ENCODE results near the gene GON4L.

GON4L gene

GRCh38 chr1:155834296-155834926, 22.6 kb downstream of the GON4L start:
- no peaks in the 10 kb centered on the region for H3K79me2 ChIP-seq
- H3K9ac ChIP-seq, result no peak overlapping the region
- no peak overlapping the region for H2AFZ ChIP-seq
- H3K27me3 ChIP-seq (ENCODE audit: control insufficient read depth, insufficient read depth, low read length), result no peaks in the 10 kb centered on the region
- no peak overlapping the region for H3K4me2 ChIP-seq (ENCODE audit: low read length)
- no peaks in the 10 kb centered on the region for H3K36me3 ChIP-seq (ENCODE audit: control insufficient read depth, insufficient read depth, low read length)
- no peak overlapping the region for H3K27ac ChIP-seq
- no peak overlapping the region for H3K4me3 ChIP-seq (ENCODE audit: low read depth, low read length)
- no peak for TF ChIP-seq CTCF (IDR thresholded peaks at IDR 0.05)
- H3K9me3 ChIP-seq (ENCODE audit: control insufficient read depth, low read length), result no peaks in the 10 kb centered on the region
- no peaks in the 10 kb centered on the region for H3K4me1 ChIP-seq

- H3K9me3 ChIP-seq (ENCODE audit: control insufficient read depth, low read length), result no peaks in the 10 kb centered on the region
These were observed 23.2 kb downstream of the GON4L start for GRCh38 chr1:155833665-155834295.

GRCh38 chr1:155831279-155831976, 25.6 kb downstream of the GON4L start:
- TF ChIP-seq CTCF (IDR thresholded peaks at IDR 0.05), result no peak
- H3K4me3 ChIP-seq (ENCODE audit: low read depth, low read length), result no peak overlapping the region
- H3K79me2 ChIP-seq, result no peaks in the 10 kb centered on the region
- H3K36me3 ChIP-seq (ENCODE audit: control insufficient read depth, insufficient read depth, low read length), result no peaks in the 10 kb centered on the region
- no peak overlapping the region for H3K27ac ChIP-seq
- no peak overlapping the region for H2AFZ ChIP-seq
- no peak overlapping the region for H3K4me2 ChIP-seq (ENCODE audit: low read length)
- no peaks in the 10 kb centered on the region for H3K9me3 ChIP-seq (ENCODE audit: control insufficient read depth, low read length)
- H3K9ac ChIP-seq, result no peak overlapping the region
- no peaks in the 10 kb centered on the region for H3K4me1 ChIP-seq
- H3K27me3 ChIP-seq (ENCODE audit: control insufficient read depth, insufficient read depth, low read length), result no peaks in the 10 kb centered on the region

More at GRCh38 chr1:155833665-155834295, 23.2 kb downstream of the GON4L start:
- no peak overlapping the region for H3K4me3 ChIP-seq (ENCODE audit: low read depth, low read length)
- H3K9ac ChIP-seq, result no peak overlapping the region
- H3K27me3 ChIP-seq (ENCODE audit: control insufficient read depth, insufficient read depth, low read length), result no peaks in the 10 kb centered on the region
- H2AFZ ChIP-seq, result no peak overlapping the region
- no peak for TF ChIP-seq CTCF (IDR thresholded peaks at IDR 0.05)
- H3K4me2 ChIP-seq (ENCODE audit: low read length), result no peak overlapping the region
- H3K27ac ChIP-seq, result no peak overlapping the region
- no peaks in the 10 kb centered on the region for H3K79me2 ChIP-seq
- H3K36me3 ChIP-seq (ENCODE audit: control insufficient read depth, insufficient read depth, low read length), result no peaks in the 10 kb centered on the region
- no peaks in the 10 kb centered on the region for H3K4me1 ChIP-seq

GRCh38 chr1:155827450-155827849, 29.6 kb downstream of the GON4L start:
- Histone ChIP-seq H3K9ac (no peak overlapping the region), H2AFZ (no peak overlapping the region), H3K9me3 (ENCODE audit: control insufficient read depth, low read length) (no peaks in the 10 kb centered on the region), H3K79me2 (no peaks in the 10 kb centered on the region), H3K4me1 (no peaks in the 10 kb centered on the region), H3K4me3 (ENCODE audit: low read depth, low read length) (no peak overlapping the region), H3K36me3 (ENCODE audit: control insufficient read depth, insufficient read depth, low read length) (no peaks in the 10 kb centered on the region), H3K27me3 (ENCODE audit: control insufficient read depth, insufficient read depth, low read length) (no peaks in the 10 kb centered on the region), H3K4me2 (ENCODE audit: low read length) (no peak overlapping the region), H3K27ac (no peak overlapping the region)
- TF ChIP-seq CTCF (IDR thresholded peaks at IDR 0.05), result no peak
